Body of pancreas (tissue), 4 donors: ENCODE measurements around the gene NT5C.

ENCODE experiments used
- CTCF ChIP-seq, 7 experiments: fragments of 450-650 bp in 4 of 7; fragments of 200-600 bp in 3 of 7; sonication (generic) in 3 of 7; IDR thresholded peaks; one replicate each; pipeline ENCODE4 v1.5.1; 2016 to 2019; ENCODE audit warnings: antibody characterized with exemption in 7 of 7
- POLR2A ChIP-seq, 3 donors: fragments of 450-650 bp; IDR thresholded peaks; one replicate each; pipeline ENCODE4 v1.6.1; 2016; ENCODE audit warnings: antibody characterized with exemption in 3 of 3, mild to moderate bottlenecking in 2 of 3

GRCh38 chr17:75155191-75155601 lies 23.7 kb upstream of the NT5C start:
- no peak for TF ChIP-seq POLR2A (IDR thresholded peaks at IDR 0.05)
- TF ChIP-seq CTCF (IDR thresholded peaks at IDR 0.05), result no peak
